Measurements from ENCODE around the gene DPRX. TPM values are rescaled to one million over a fixed set of nuclear protein-coding genes. Genes with fewer than 3 reads are reported as not detected.
"Not testable (repeated sequence)": the region's sequence is repeated elsewhere in the genome, so short reads cannot be mapped to it uniquely, and the experiment has no call there.

The DPRX gene
- total RNA-seq, 6 donors from 2014 or later = not detected

DNA sequence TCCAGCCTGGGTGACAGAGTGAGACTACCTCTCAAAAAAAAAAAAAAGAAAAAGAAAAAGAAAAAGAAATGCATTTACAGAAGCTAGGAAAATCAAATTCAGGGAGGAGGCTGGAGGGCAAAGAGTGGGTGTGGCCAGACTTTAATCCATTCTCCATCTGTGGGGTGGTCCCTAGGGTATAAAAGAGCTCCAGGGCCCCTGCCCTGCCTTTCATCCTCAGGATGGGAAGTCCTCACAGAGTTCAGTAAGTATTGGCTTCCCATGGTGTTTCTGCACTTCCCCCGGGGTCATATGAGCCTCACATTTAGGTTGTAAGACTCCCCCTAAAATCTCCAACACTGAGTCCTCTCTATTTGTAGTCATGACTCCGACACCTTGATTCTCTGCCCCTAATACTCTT is 33.0 kb downstream of the DPRX start:
- no peak overlapping the region for H3K4me3 ChIP-seq
- H3K4me1 ChIP-seq = no peaks in the 10 kb centered on the region
- DNase-seq = no peak
- H3K9me3 ChIP-seq = no peaks in the 10 kb centered on the region
- H3K36me3 ChIP-seq = no peaks in the 10 kb centered on the region
- 70 to 82% methylated on average over 2 of the region's 2 CpGs for WGBS, 2 donors
- no peak for TF ChIP-seq POLR2AphosphoS5 (IDR thresholded peaks at IDR 0.05)
- no peak for TF ChIP-seq CTCF (IDR thresholded peaks at IDR 0.05)
- TF ChIP-seq EP300 (IDR thresholded peaks at IDR 0.05) = no peak
- no peak for TF ChIP-seq POLR2A (IDR thresholded peaks at IDR 0.05)
- H3K27ac ChIP-seq = no peak overlapping the region
- no peak for ATAC-seq (ENCODE audit: low FRiP score in 2 of 2)
- H3K27me3 ChIP-seq = no peaks in the 10 kb centered on the region

DNA sequence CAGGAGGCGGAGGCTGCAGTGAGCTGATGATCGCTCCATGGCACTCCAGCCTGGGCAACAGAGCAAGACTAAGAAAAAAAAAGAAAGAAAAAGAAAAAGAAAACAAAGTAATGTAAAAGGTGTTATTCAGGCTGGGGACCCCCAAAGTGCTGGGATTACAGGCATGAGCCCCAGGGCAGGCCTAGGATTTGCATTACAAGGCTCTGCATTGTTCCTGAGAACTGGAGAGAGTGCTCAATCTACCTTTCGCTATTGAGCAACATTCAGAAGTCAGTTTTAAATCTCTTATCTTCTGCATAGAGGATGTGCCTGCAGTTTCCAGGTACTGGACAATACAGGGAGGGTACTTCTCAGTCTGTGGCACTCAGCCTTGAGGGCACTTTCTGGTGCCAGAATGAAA is 34.5 kb downstream of the DPRX start:
- ATAC-seq (ENCODE audit: low FRiP score in 2 of 2); H3K27ac ChIP-seq; H3K27me3 ChIP-seq; H3K9me3 ChIP-seq; H3K4me3 ChIP-seq; H3K36me3 ChIP-seq; H3K4me1 ChIP-seq; DNase-seq: not testable (repeated sequence)
- WGBS, 2 donors = 77 to 91% methylated on average over 1 to 3 of the region's 3 CpGs

GRCh38 chr19:53668804-53669203 is 37.0 kb downstream of the DPRX start:
- not testable (repeated sequence) for H3K4me1 ChIP-seq; ATAC-seq (ENCODE audit: low FRiP score in 2 of 2); H3K4me3 ChIP-seq; H3K27ac ChIP-seq; H3K27me3 ChIP-seq; H3K36me3 ChIP-seq; DNase-seq; H3K9me3 ChIP-seq
- WGBS, 2 donors = 94 to 100% methylated on average over 3 of the region's 3 CpGs

DNA sequence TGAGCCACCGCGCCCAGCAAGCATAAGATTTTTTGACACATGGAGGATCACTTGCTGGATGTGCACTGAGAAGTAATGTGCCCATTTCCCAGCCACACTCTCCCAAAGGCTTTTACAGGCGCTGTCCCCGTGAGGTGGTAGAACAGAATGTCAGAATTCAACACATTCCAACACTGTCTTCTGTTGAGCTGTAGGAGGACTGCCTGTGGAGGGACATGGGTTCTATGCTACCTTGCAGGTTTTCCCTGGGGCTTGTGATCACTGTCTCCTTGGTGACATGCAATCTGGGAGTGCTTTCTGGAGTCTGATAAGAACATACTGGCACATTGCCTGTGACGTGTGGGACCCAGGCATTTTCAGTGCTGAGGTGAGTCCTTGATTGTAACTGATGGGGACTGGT is 38.5 kb downstream of the DPRX start:
- Histone ChIP-seq H3K36me3 (no peaks in the 10 kb centered on the region), H3K27me3 (no peaks in the 10 kb centered on the region), H3K4me3 (no peak overlapping the region), H3K4me1 (no peaks in the 10 kb centered on the region), H3K27ac (no peak overlapping the region), H3K9me3 (no peaks in the 10 kb centered on the region)
- ATAC-seq (ENCODE audit: low FRiP score in 2 of 2) (no peak), DNase-seq (no peak)
- TF ChIP-seq EP300 (IDR thresholded peaks at IDR 0.05) (no peak), CTCF (IDR thresholded peaks at IDR 0.05) (no peak), POLR2A (IDR thresholded peaks at IDR 0.05) (no peak), POLR2AphosphoS5 (IDR thresholded peaks at IDR 0.05) (no peak)
- 83 to 86% methylated on average over 3 to 5 of the region's 5 CpGs for WGBS, 2 donors

DNA sequence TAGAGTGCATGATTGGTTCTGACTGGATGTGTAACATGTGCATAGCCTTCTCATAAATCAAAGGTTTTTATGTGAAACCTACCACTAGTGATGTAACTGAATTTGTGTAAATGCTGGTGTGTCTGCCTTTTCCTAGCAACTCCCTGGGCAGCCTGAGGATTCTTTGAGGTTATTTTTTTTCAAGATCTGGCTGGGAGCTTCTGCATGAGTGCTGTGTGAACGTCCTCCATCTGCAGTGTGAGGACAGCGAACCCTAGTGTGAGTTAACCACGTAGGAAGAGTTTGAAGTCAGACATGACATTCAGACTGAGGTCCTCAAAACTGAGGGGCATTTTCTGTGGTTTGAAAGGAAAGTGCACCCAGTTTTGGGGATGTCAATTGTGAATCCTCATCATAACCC is 39.9 kb downstream of the DPRX start:
- no peaks in the 10 kb centered on the region for H3K4me1 ChIP-seq
- no peaks in the 10 kb centered on the region for H3K36me3 ChIP-seq
- TF ChIP-seq EP300 (IDR thresholded peaks at IDR 0.05) = no peak
- no peak for TF ChIP-seq POLR2A (IDR thresholded peaks at IDR 0.05)
- TF ChIP-seq POLR2AphosphoS5 (IDR thresholded peaks at IDR 0.05) = no peak
- TF ChIP-seq CTCF (IDR thresholded peaks at IDR 0.05) = no peak
- H3K27me3 ChIP-seq = no peaks in the 10 kb centered on the region
- DNase-seq (no peak), ATAC-seq (ENCODE audit: low FRiP score in 2 of 2) (no peak)
- WGBS, 2 donors = 42 to 55% methylated on average over 3 of the region's 3 CpGs
- H3K27ac ChIP-seq = no peak overlapping the region
- no peak overlapping the region for H3K4me3 ChIP-seq
- no peaks in the 10 kb centered on the region for H3K9me3 ChIP-seq

Small RNAs within 50 kb of the gene (small RNA-seq; reads per million reads assigned to genes)
- gene MIR1323 (0 to 0.12 (median 0) reads per million in 4 donors), gene MIR498 (0 to 0.11 (median 0) reads per million in 4 donors), gene MIR512-1 (0 reads per million in 4 donors), gene MIR512-2 (0 reads per million in 4 donors), gene MIR515-1 (0 reads per million in 4 donors), gene MIR515-2 (0 reads per million in 4 donors), gene MIR519C (0 reads per million in 4 donors), gene MIR519E (0 reads per million in 4 donors), gene MIR520E (0 reads per million in 4 donors), gene RNU6-698P (0 reads per million in 4 donors)

Other genes starting within 250 kb of the DPRX start
- gene ZNF765, start 236.8 kb upstream of the DPRX start, total RNA-seq = 10 to 100 TPM in 3 of 6 donors, 1 to 10 TPM in 3; 7.9 to 21.0 (median 10.5) TPM
- 10 to 100 TPM in 2 of 6 donors, 1 to 10 TPM in 4; 5.0 to 26.2 (median 9.5) TPM for gene ZNF761, start 200.0 kb upstream of the DPRX start, total RNA-seq
- gene ZNF813, start 164.3 kb upstream of the DPRX start, total RNA-seq = 1 to 10 TPM; 2.2 to 8.4 (median 3.1) TPM
- 10 to 100 TPM; 26.3 to 80.0 (median 47.1) TPM for gene ZNF331, start 93.9 kb upstream of the DPRX start, total RNA-seq
- 10 to 100 TPM in 1 of 6 donors, 1 to 10 TPM in 5; 3.1 to 10.3 (median 6.7) TPM for gene NLRP12, start 192.3 kb downstream of the DPRX start, total RNA-seq
- gene MYADM, start 235.9 kb downstream of the DPRX start, total RNA-seq = 100 to 1,000 TPM in 4 of 6 donors, 10 to 100 TPM in 2; 31.4 to 312 (median 145) TPM